ENCODE data around the gene PCDHGA1. TPM values are rescaled to one million over a fixed set of nuclear protein-coding genes. Genes with fewer than 3 reads are reported as not detected.
"Not testable (repeated sequence)": the region's sequence is repeated elsewhere in the genome, so short reads cannot be mapped to it uniquely, and the experiment has no call there.

The PCDHGA1 gene
- total RNA-seq, 1 experiment from 2014 or later: 2.2 TPM

DNA sequence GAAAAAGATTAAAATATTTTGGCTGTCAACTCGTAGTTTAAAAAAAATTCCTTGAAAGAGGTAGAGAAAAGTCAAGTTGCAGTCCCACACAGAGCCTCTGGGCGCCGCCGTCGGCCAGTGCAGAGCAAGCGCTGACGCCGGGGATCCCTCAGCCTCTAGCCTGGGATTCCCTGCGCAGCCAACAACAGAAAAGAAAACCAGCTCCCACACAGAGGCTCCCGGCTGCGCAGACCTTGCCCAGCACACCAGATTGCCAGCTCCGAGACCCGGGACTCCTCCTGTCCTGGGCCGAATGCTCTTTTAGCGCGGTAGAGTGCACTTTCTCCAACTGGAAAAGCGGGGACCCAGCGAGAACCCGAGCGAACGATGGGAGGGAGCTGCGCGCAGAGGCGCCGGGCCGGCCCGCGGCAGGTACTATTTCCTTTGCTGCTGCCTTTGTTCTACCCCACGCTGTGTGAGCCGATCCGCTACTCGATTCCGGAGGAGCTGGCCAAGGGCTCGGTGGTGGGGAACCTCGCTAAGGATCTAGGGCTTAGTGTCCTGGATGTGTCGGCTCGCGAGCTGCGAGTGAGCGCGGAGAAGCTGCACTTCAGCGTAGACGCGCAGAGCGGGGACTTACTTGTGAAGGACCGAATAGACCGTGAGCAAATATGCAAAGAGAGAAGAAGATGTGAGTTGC, 87.3 kb downstream of the PCDHGA1 start, which contains the start of gene PCDHGB7:
TSS of gene PCDHGB7 (plus strand) at position 184 of the 679 bp plus-strand sequence. CDS start at position 367, 183 bp downstream.
- TF ChIP-seq, protein P1, sequence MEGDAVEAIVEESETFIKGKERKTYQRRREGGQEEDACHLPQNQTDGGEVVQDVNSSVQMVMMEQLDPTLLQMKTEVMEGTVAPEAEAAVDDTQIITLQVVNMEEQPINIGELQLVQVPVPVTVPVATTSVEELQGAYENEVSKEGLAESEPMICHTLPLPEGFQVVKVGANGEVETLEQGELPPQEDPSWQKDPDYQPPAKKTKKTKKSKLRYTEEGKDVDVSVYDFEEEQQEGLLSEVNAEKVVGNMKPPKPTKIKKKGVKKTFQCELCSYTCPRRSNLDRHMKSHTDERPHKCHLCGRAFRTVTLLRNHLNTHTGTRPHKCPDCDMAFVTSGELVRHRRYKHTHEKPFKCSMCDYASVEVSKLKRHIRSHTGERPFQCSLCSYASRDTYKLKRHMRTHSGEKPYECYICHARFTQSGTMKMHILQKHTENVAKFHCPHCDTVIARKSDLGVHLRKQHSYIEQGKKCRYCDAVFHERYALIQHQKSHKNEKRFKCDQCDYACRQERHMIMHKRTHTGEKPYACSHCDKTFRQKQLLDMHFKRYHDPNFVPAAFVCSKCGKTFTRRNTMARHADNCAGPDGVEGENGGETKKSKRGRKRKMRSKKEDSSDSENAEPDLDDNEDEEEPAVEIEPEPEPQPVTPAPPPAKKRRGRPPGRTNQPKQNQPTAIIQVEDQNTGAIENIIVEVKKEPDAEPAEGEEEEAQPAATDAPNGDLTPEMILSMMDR (conservative IDR thresholded peaks at IDR 0.05; ENCODE audit: low read depth, low read length): 0 out of 2 replicates have a peak, but pooled peaks have one; percentile 37
- H3K27me3 ChIP-seq (replicated peaks; ENCODE audit: insufficient read depth, low read depth, low read length, poor library complexity); POLR2A ChIA-PET (ENCODE audit: low non-redundant PET); H3K27ac ChIP-seq (ENCODE audit: low read depth, low read length, poor library complexity, severe bottlenecking); BruUV-seq (replicated peaks); H3K4me3 ChIP-seq (ENCODE audit: low read depth, low read length, poor library complexity, severe bottlenecking); intact Hi-C loops (cut with micrococcal nuclease; ENCODE audit: unreplicated experiment); H3K4me1 ChIP-seq (ENCODE audit: insufficient read depth, low read length, poor library complexity, severe bottlenecking): not testable (repeated sequence)
- DNase-seq (ENCODE audit: low spot score): peak; percentile 24
- peaks cover 87% of the 10 kb centered on the region for H3K9me3 ChIP-seq (ENCODE audit: low read depth, low read length, poor library complexity, severe bottlenecking)
- H3K36me3 ChIP-seq (ENCODE audit: insufficient read depth, low read length, poor library complexity, severe bottlenecking): peaks cover 12% of the 10 kb centered on the region
- CTCF ChIA-PET: interaction anchor here (1.1 kb wide), 1 partner anchor 143 kb away, joined by 8 read pairs; no protein-coding TSS in a partner anchor

GRCh38 chr5:141419074-141419880, 89.0 kb downstream of the PCDHGA1 start:
- Histone ChIP-seq H3K4me1 (ENCODE audit: insufficient read depth, low read length, poor library complexity, severe bottlenecking) (no peaks in the 10 kb centered on the region), H3K4me3 (ENCODE audit: low read depth, low read length, poor library complexity, severe bottlenecking) (no peak overlapping the region), H3K9me3 (ENCODE audit: low read depth, low read length, poor library complexity, severe bottlenecking) (peaks cover 87% of the 10 kb centered on the region), H3K27me3 (replicated peaks; ENCODE audit: insufficient read depth, low read depth, low read length, poor library complexity) (no peaks in the 10 kb centered on the region), H3K27ac (ENCODE audit: low read depth, low read length, poor library complexity, severe bottlenecking) (no peak overlapping the region), H3K36me3 (ENCODE audit: insufficient read depth, low read length, poor library complexity, severe bottlenecking) (no peaks in the 10 kb centered on the region)
- BruUV-seq (replicated peaks): no TSS peak
- intact Hi-C loops (cut with micrococcal nuclease; ENCODE audit: unreplicated experiment): no loop called here
- ChIA-PET POLR2A (ENCODE audit: low non-redundant PET) (no interaction called here), CTCF (interaction anchor here (3.1 kb wide), 1 partner anchor 145 kb away, joined by 15 read pairs; no protein-coding TSS in a partner anchor)
- no peak for DNase-seq (ENCODE audit: low spot score)
- TF ChIP-seq, protein P1 (conservative IDR thresholded peaks at IDR 0.05; ENCODE audit: low read depth, low read length): no peak
- no peak for TF ChIP-seq EZH2 (IDR thresholded peaks at IDR 0.05; ENCODE audit: borderline replicate concordance, low read depth, low read length, poor library complexity, severe bottlenecking)

- H3K4me3 ChIP-seq (ENCODE audit: low read depth, low read length, poor library complexity, severe bottlenecking): peak within 1 kb of the TSS; percentile 53
- ChIA-PET CTCF (interaction anchor here (0.6 to 3.1 kb wide), 10 partner anchors 9 to 146 kb away, joined by 3 to 15 read pairs (median 5); partner anchors contain the start of genes PCDHGA12 and PCDHGB3), POLR2A (ENCODE audit: low non-redundant PET) (no interaction called here)
- H3K27me3 ChIP-seq (replicated peaks; ENCODE audit: insufficient read depth, low read depth, low read length, poor library complexity): no peaks in the 10 kb centered on the region
- TF ChIP-seq, protein P1 (conservative IDR thresholded peaks at IDR 0.05; ENCODE audit: low read depth, low read length): peak; percentile 69
- no peak for TF ChIP-seq EZH2 (IDR thresholded peaks at IDR 0.05; ENCODE audit: borderline replicate concordance, low read depth, low read length, poor library complexity, severe bottlenecking)
- DNase-seq (ENCODE audit: low spot score): peak; percentile 85
- TSS peak; percentile 67 for BruUV-seq (replicated peaks)
- H3K36me3 ChIP-seq (ENCODE audit: insufficient read depth, low read length, poor library complexity, severe bottlenecking): peaks cover 10% of the 10 kb centered on the region
- peaks cover 95% of the 10 kb centered on the region for H3K9me3 ChIP-seq (ENCODE audit: low read depth, low read length, poor library complexity, severe bottlenecking)
- H3K27ac ChIP-seq (ENCODE audit: low read depth, low read length, poor library complexity, severe bottlenecking): peak within 1 kb of the TSS; percentile 77
- intact Hi-C loops (cut with micrococcal nuclease; ENCODE audit: unreplicated experiment): loop anchor here (1.0 kb wide), 2 partner anchors 103 to 136 kb away; no protein-coding TSS in a partner anchor
- H3K4me1 ChIP-seq (ENCODE audit: insufficient read depth, low read length, poor library complexity, severe bottlenecking): no peaks in the 10 kb centered on the region
Observed at GRCh38 chr5:141420855-141421488, 90.7 kb downstream of the PCDHGA1 start, which contains the start of gene PCDHGA11. PCDHGA11 (plus strand) TSS chr5:141421051; CDS start chr5:141421228, 177 bp downstream.

Measured in A673 (cell line).